Erythroblast (primary cell): ENCODE measurements around the gene HOXA13.

ENCODE experiments used
- GATA1 ChIP-seq: IDR thresholded peaks from 2 replicates; pipeline ENCODE4 v1.6.1; 2011; ENCODE audit warnings: low read depth, mild to moderate bottlenecking, control low read depth, low read length, moderate library complexity
- POLR2A ChIP-seq: IDR thresholded peaks from 2 replicates; pipeline ENCODE4 v1.6.1; 2011; ENCODE audit warnings: mild to moderate bottlenecking, low read length

GRCh38 chr7:27182861-27183681, 16.8 kb downstream of the HOXA13 start:
- TF ChIP-seq POLR2A (no peak), GATA1 (no peak)
